GM04504 (cell line): ENCODE data around the gene ZBTB47.

Experiments used
- DNase-seq: peaks from one replicate; pipeline ENCODE4 v3.0.0-alpha.2; 2012; ENCODE audit warnings: low read depth

ZBTB47 gene

GRCh38 chr3:42712688-42713372 is 59.3 kb downstream of the ZBTB47 start:
- no peak for DNase-seq

GRCh38 chr3:42713747-42714146 is 60.2 kb downstream of the ZBTB47 start:
- no peak for DNase-seq

GRCh38 chr3:42714171-42714852 is 60.8 kb downstream of the ZBTB47 start:
- DNase-seq: no peak
